ENCODE data around the gene KCTD8.

- no peak for TF ChIP-seq CTCF (IDR thresholded peaks at IDR 0.05)
- TF ChIP-seq EZH2 (IDR thresholded peaks at IDR 0.05; ENCODE audit: borderline replicate concordance, insufficient read depth, low read depth, low read length, poor library complexity, severe bottlenecking) = no peak
Measured at GRCh38 chr4:44221407-44221806, 227.2 kb downstream of the KCTD8 start.

All from B cell (primary cell).